Astrocyte (in vitro differentiated cells and primary cell): ENCODE results near the gene CDK17. TPM values are rescaled to one million over a fixed set of nuclear protein-coding genes. Genes with fewer than 3 reads are reported as not detected.
A peak's percentile ranks its signal among the peaks of the same experiment; 100 is the strongest.

ENCODE experiments used
- DNase-seq: peaks from one replicate; pipeline ENCODE4 v3.0.0-alpha.2; 2010; ENCODE audit warnings: low read depth
- FAIRE-seq: peaks from 2 replicates; lab custom pipeline; 2011; peaks lifted over from hg19 to GRCh38; lab: Jason Lieb, UNC
- H2AFZ ChIP-seq: 2 replicates; pipeline ENCODE4 v1.6.0; 2012; ENCODE audit warnings: low read depth, low read length, inconsistent platforms
- H3K27ac ChIP-seq: 2 replicates; pipeline ENCODE4 v1.5.1; 2011; ENCODE audit warnings: low read depth, low read length, inconsistent platforms
- H3K27me3 ChIP-seq: 2 replicates; pipeline ENCODE4 v1.6.0; 2011; ENCODE audit warnings: low read length, inconsistent platforms; ENCODE audit not compliant: insufficient read depth
- H3K36me3 ChIP-seq: 2 replicates; pipeline ENCODE4 v1.5.1; 2011; ENCODE audit warnings: low read length, inconsistent platforms; ENCODE audit not compliant: insufficient read depth
- H3K4me1 ChIP-seq: 2 replicates; pipeline ENCODE4 v1.5.1; 2011; ENCODE audit warnings: low read length, inconsistent platforms; ENCODE audit not compliant: insufficient read depth
- H3K4me2 ChIP-seq: 2 replicates; pipeline ENCODE4 v1.6.0; 2012; ENCODE audit warnings: low read length, inconsistent platforms
- H3K4me3 ChIP-seq: 2 replicates; pipeline ENCODE4 v1.5.1; 2011; ENCODE audit warnings: low read depth, mild to moderate bottlenecking, low read length, inconsistent platforms; ENCODE audit not compliant: insufficient read depth
- H3K79me2 ChIP-seq: 2 replicates; pipeline ENCODE4 v1.6.0; 2012; ENCODE audit warnings: mild to moderate bottlenecking, low read length, inconsistent platforms; ENCODE audit not compliant: insufficient read depth
- H3K9ac ChIP-seq: 2 replicates; pipeline ENCODE4 v1.6.0; 2012; ENCODE audit warnings: mild to moderate bottlenecking, low read length, inconsistent platforms
- H3K9me3 ChIP-seq: 2 replicates; pipeline ENCODE4 v1.5.1; 2012; ENCODE audit warnings: low read depth, mild to moderate bottlenecking, low read length, inconsistent platforms; ENCODE audit not compliant: insufficient read depth
- H4K20me1 ChIP-seq: 2 replicates; pipeline ENCODE4 v1.6.0; 2012; ENCODE audit warnings: low read length, inconsistent platforms; ENCODE audit not compliant: insufficient read depth
- H3K27ac Mint-ChIP-seq: one replicate; pipeline ENCODE4 v1.8.0; 2021; ENCODE audit warnings: mild to moderate bottlenecking, mixed read lengths; ENCODE audit not compliant: unreplicated experiment
- H3K27me3 Mint-ChIP-seq: one replicate; pipeline ENCODE4 v1.8.0; 2021; ENCODE audit warnings: low read depth, mixed read lengths; ENCODE audit not compliant: unreplicated experiment
- H3K36me3 Mint-ChIP-seq: one replicate; pipeline ENCODE4 v1.8.0; 2021; ENCODE audit warnings: low read depth, mixed read lengths; ENCODE audit not compliant: unreplicated experiment
- H3K4me1 Mint-ChIP-seq: one replicate; pipeline ENCODE4 v1.8.0; 2021; ENCODE audit warnings: low read depth, mixed read lengths; ENCODE audit not compliant: unreplicated experiment
- H3K4me3 Mint-ChIP-seq: one replicate; pipeline ENCODE4 v1.8.0; 2021; ENCODE audit warnings: mild to moderate bottlenecking, moderate library complexity, mixed read lengths; ENCODE audit not compliant: unreplicated experiment
- H3K9me3 Mint-ChIP-seq: one replicate; pipeline ENCODE4 v1.8.0; 2021; ENCODE audit warnings: mild to moderate bottlenecking, mixed read lengths; ENCODE audit not compliant: unreplicated experiment
- CTCF ChIP-seq: IDR thresholded peaks from 2 replicates; pipeline ENCODE4 v1.5.1; 2011; ENCODE audit warnings: low read depth, mild to moderate bottlenecking, inconsistent platforms, low read length, moderate library complexity; ENCODE audit not compliant: insufficient read depth
- EZH2 ChIP-seq: IDR thresholded peaks from 2 replicates; pipeline ENCODE4 v1.6.1; 2012; ENCODE audit warnings: mild to moderate bottlenecking, low read length, inconsistent platforms; ENCODE audit not compliant: insufficient read depth
- total RNA-seq: library from RNA; stranded (reverse); gene quantifications from 2 replicates; pipeline ENCODE4 v1.2.1, GENCODE V29; 2021

The CDK17 gene
- total RNA-seq, 1 donor from 2014 or later = 64.2 TPM

- Histone ChIP-seq H3K79me2 (peaks cover 90% of the 10 kb centered on the region), H3K4me1 (peaks cover 63% of the 10 kb centered on the region), H3K36me3 (no peaks in the 10 kb centered on the region), H3K27ac (peak overlapping the region; percentile 80), H3K9me3 (no peaks in the 10 kb centered on the region), H3K9ac (peak overlapping the region; percentile 64), H2AFZ (no peak overlapping the region), H4K20me1 (peaks cover 91% of the 10 kb centered on the region), H3K4me3 (no peak overlapping the region), H3K4me2 (peak overlapping the region; percentile 73), H3K27me3 (no peaks in the 10 kb centered on the region)
- no peak for TF ChIP-seq EZH2
- no peak for TF ChIP-seq CTCF
- no peaks in the 10 kb centered on the region for H3K27me3 Mint-ChIP-seq
- H3K9me3 Mint-ChIP-seq = no peaks in the 10 kb centered on the region
- H3K27ac Mint-ChIP-seq = peak overlapping the region; percentile 98
- peaks cover 17% of the 10 kb centered on the region for H3K36me3 Mint-ChIP-seq
- FAIRE-seq = no peak
- peak; percentile 90 for DNase-seq
- peaks cover 47% of the 10 kb centered on the region for H3K4me1 Mint-ChIP-seq
- H3K4me3 Mint-ChIP-seq = no peak overlapping the region
Observed at GRCh38 chr12:96236221-96236822, 163.9 kb downstream of the CDK17 start.

GRCh38 chr12:96235484-96235826, 164.8 kb downstream of the CDK17 start:
- no peak overlapping the region for H3K4me3 Mint-ChIP-seq
- H3K36me3 Mint-ChIP-seq = peaks cover 15% of the 10 kb centered on the region
- DNase-seq (no peak), FAIRE-seq (no peak)
- Histone ChIP-seq H3K27me3 (no peaks in the 10 kb centered on the region), H3K9ac (no peak overlapping the region), H3K9me3 (no peaks in the 10 kb centered on the region), H3K4me2 (no peak overlapping the region), H4K20me1 (peaks cover 91% of the 10 kb centered on the region), H3K36me3 (peaks cover under 1% of the 10 kb centered on the region), H3K4me3 (no peak overlapping the region), H3K79me2 (peaks cover 90% of the 10 kb centered on the region), H3K4me1 (peaks cover 61% of the 10 kb centered on the region), H3K27ac (no peak overlapping the region), H2AFZ (no peak overlapping the region)
- no peaks in the 10 kb centered on the region for H3K27me3 Mint-ChIP-seq
- no peaks in the 10 kb centered on the region for H3K9me3 Mint-ChIP-seq
- no peak overlapping the region for H3K27ac Mint-ChIP-seq
- H3K4me1 Mint-ChIP-seq = peaks cover 39% of the 10 kb centered on the region
- TF ChIP-seq CTCF (no peak), EZH2 (no peak)
